ENCODE results near the gene EXO5.

DNA sequence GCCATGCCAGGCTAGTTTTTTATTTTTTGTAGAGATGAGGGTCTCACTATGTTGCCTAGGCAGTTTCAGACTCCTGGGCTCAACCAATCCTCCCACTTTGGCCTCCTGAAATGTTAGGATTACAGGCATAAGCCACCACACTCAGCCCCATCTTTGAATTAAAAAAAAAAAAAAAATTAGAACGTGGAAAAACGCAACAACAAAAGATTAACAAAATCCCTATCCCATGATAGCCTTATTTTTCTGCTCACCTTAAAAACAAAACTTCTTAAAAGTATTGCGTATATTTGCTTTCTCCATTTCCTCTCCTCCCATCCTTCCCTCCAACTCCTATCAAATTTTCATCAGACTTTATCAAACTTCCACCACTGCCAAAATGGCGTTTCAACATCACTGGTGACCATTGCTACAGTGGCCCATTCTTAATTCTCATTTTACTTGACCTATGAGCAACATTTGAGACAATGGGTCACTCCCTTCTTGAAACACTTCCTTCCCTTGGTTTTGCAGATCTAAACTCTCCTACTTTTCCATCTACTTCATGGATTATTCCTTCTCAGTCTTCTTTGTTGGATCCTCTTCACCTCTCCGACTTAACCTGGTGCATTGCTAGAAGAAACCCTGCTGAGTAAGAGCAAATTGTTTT, 22.3 kb downstream of the EXO5 start:
- no peak for TF ChIP-seq GABPA (IDR thresholded peaks at IDR 0.05 in 1 of 2, conservative IDR thresholded peaks at IDR 0.05 in 1 of 2)
- no peak for TF ChIP-seq EGR1 (IDR thresholded peaks at IDR 0.05; ENCODE audit: low read depth in 2 of 2)
- TF ChIP-seq, protein P1, sequence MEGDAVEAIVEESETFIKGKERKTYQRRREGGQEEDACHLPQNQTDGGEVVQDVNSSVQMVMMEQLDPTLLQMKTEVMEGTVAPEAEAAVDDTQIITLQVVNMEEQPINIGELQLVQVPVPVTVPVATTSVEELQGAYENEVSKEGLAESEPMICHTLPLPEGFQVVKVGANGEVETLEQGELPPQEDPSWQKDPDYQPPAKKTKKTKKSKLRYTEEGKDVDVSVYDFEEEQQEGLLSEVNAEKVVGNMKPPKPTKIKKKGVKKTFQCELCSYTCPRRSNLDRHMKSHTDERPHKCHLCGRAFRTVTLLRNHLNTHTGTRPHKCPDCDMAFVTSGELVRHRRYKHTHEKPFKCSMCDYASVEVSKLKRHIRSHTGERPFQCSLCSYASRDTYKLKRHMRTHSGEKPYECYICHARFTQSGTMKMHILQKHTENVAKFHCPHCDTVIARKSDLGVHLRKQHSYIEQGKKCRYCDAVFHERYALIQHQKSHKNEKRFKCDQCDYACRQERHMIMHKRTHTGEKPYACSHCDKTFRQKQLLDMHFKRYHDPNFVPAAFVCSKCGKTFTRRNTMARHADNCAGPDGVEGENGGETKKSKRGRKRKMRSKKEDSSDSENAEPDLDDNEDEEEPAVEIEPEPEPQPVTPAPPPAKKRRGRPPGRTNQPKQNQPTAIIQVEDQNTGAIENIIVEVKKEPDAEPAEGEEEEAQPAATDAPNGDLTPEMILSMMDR (IDR thresholded peaks at IDR 0.05; ENCODE audit: low read depth, low read length, missing input control), result no peak
- no peak for TF ChIP-seq TAF1 (conservative IDR thresholded peaks at IDR 0.05)
- TF ChIP-seq, protein P2, sequence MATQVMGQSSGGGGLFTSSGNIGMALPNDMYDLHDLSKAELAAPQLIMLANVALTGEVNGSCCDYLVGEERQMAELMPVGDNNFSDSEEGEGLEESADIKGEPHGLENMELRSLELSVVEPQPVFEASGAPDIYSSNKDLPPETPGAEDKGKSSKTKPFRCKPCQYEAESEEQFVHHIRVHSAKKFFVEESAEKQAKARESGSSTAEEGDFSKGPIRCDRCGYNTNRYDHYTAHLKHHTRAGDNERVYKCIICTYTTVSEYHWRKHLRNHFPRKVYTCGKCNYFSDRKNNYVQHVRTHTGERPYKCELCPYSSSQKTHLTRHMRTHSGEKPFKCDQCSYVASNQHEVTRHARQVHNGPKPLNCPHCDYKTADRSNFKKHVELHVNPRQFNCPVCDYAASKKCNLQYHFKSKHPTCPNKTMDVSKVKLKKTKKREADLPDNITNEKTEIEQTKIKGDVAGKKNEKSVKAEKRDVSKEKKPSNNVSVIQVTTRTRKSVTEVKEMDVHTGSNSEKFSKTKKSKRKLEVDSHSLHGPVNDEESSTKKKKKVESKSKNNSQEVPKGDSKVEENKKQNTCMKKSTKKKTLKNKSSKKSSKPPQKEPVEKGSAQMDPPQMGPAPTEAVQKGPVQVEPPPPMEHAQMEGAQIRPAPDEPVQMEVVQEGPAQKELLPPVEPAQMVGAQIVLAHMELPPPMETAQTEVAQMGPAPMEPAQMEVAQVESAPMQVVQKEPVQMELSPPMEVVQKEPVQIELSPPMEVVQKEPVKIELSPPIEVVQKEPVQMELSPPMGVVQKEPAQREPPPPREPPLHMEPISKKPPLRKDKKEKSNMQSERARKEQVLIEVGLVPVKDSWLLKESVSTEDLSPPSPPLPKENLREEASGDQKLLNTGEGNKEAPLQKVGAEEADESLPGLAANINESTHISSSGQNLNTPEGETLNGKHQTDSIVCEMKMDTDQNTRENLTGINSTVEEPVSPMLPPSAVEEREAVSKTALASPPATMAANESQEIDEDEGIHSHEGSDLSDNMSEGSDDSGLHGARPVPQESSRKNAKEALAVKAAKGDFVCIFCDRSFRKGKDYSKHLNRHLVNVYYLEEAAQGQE (IDR thresholded peaks at IDR 0.05), result no peak
- TF ChIP-seq, protein P3, sequence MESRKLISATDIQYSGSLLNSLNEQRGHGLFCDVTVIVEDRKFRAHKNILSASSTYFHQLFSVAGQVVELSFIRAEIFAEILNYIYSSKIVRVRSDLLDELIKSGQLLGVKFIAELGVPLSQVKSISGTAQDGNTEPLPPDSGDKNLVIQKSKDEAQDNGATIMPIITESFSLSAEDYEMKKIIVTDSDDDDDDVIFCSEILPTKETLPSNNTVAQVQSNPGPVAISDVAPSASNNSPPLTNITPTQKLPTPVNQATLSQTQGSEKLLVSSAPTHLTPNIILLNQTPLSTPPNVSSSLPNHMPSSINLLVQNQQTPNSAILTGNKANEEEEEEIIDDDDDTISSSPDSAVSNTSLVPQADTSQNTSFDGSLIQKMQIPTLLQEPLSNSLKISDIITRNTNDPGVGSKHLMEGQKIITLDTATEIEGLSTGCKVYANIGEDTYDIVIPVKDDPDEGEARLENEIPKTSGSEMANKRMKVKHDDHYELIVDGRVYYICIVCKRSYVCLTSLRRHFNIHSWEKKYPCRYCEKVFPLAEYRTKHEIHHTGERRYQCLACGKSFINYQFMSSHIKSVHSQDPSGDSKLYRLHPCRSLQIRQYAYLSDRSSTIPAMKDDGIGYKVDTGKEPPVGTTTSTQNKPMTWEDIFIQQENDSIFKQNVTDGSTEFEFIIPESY (IDR thresholded peaks at IDR 0.05), result no peak
- TF ChIP-seq YY1 (IDR thresholded peaks at IDR 0.05), result no peak
- TF ChIP-seq RXRA (IDR thresholded peaks at IDR 0.05), result no peak
- no peak for TF ChIP-seq FOXA2 (IDR thresholded peaks at IDR 0.05)
- TF ChIP-seq, protein P4, sequence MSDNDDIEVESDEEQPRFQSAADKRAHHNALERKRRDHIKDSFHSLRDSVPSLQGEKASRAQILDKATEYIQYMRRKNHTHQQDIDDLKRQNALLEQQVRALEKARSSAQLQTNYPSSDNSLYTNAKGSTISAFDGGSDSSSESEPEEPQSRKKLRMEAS (IDR thresholded peaks at IDR 0.05), result no peak
- no peak for TF ChIP-seq SP1 (IDR thresholded peaks at IDR 0.05)
- TF ChIP-seq, protein P5, sequence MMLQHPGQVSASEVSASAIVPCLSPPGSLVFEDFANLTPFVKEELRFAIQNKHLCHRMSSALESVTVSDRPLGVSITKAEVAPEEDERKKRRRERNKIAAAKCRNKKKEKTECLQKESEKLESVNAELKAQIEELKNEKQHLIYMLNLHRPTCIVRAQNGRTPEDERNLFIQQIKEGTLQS (IDR thresholded peaks at IDR 0.05), result no peak

Data from liver (tissue), 3 donors.